ENCODE data around the gene RAPGEF3. TPM values are rescaled to one million over a fixed set of nuclear protein-coding genes. Genes with fewer than 3 reads are reported as not detected.

RAPGEF3 gene
- total and polyA plus RNA-seq, 2 of the 8 experiments (the other 6 are each of a cell fraction or from before 2014, with no cell fraction given), result 5.0 to 9.4 TPM

DNA sequence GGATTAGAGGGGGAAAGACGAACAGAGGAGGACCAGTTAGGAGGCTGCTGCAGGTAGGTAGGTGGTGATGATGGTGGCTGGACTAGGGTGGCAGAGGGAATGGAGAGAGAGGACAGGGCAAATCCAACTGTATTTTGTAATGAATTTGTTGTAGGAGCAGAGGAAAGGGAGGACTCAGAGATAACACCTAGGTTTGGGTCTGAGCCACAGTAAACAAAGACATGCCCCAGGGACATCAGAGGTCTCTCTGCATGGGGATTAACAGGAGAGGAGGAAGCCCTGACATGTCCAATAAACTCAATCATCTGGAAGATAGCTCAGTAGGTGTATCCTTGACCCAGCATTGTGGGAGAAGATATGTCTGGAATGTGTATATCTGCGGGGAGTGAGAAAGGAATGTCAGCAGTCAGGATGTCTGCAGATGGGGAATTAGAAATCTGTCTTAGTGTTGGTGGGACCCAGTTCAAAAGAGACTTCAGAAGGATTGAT, 9.7 kb upstream of the RAPGEF3 start:
- H3K27ac ChIP-seq (ENCODE audit: low read depth, low read length), result no peak overlapping the region
- no peak overlapping the region for H4K8ac ChIP-seq (ENCODE audit: extremely low read depth, insufficient read depth, low read length)
- no peak overlapping the region for H3K56ac ChIP-seq (replicated peaks; ENCODE audit: insufficient read length, low read depth, low read length)
- H2AK5ac ChIP-seq (ENCODE audit: low read depth, low read length), result no peak overlapping the region
- H3K9ac ChIP-seq (replicated peaks in 1 of 4; ENCODE audit: extremely low read depth in 1 of 4, low read depth in 3 of 4, low read length in 3 of 4), result no peak overlapping the region
- DNase-seq (ENCODE audit: low read depth in 1 of 2, low spot score in 2 of 2) (no peak), FAIRE-seq (no peak)
- POLR2A ChIA-PET (ENCODE audit: partially characterized antibody), result interaction anchor here (0.9 to 10.5 kb wide), 8 partner anchors 8 to 71 kb away, joined by 3 to 79 read pairs (median 4); partner anchors contain the start of gene RAPGEF3
- H4K91ac ChIP-seq (replicated peaks; ENCODE audit: insufficient read length, low read length), result peak overlapping the region; percentile 58
- H3K36me3 ChIP-seq (ENCODE audit: control insufficient read depth in 2 of 4, insufficient read depth in 4 of 4, low read length in 3 of 4), result no peaks in the 10 kb centered on the region
- H2AFZ ChIP-seq (ENCODE audit: low read length), result no peak overlapping the region
- no peak overlapping the region for H3K4ac ChIP-seq (replicated peaks; ENCODE audit: insufficient read length, low read depth, low read length)
- no peak overlapping the region for H3K4me3 ChIP-seq (ENCODE audit: extremely low read depth in 1 of 4, insufficient read depth in 2 of 4, low read depth in 3 of 4, low read length in 4 of 4)
- WGBS, 2 experiments (ENCODE audit: extremely low coverage in 1 of 2, insufficient coverage in 1 of 2, insufficient read length in 1 of 2, insufficient replicate concordance in 2 of 2, low coverage in 1 of 2, low lambda C conversion rate in 2 of 2, missing lambda C conversion rate in 1 of 2), result 64% methylated on average over 2 of the region's 2 CpGs; no CpG with 5 or more reads in 1 of the 2 experiments
- H2BK20ac ChIP-seq (ENCODE audit: low read length), result peak overlapping the region; percentile 40; the same call in 1 of the 2 replicates
- H3K23me2 ChIP-seq (ENCODE audit: low read depth, low read length), result no peaks in the 10 kb centered on the region
- CTCF ChIA-PET (ENCODE audit: partially characterized antibody), result interaction anchor here (0.6 to 58.8 kb wide), 11 partner anchors 10 to 131 kb away, joined by 3 to 2442 read pairs (median 5); partner anchors contain the start of genes ENDOU, RAPGEF3 and RPAP3
- peak overlapping the region; percentile 29; the same call in 1 of the 2 replicates for H2BK12ac ChIP-seq (ENCODE audit: low read depth, low read length)
- no peak overlapping the region for H3K18ac ChIP-seq (ENCODE audit: extremely low read depth, low read length)
- H3K23ac ChIP-seq (ENCODE audit: insufficient read length), result no peak overlapping the region
- peaks cover 5 to 12% (median 11%) of the 10 kb centered on the region in 4 experiments; a peak in 5 of 7 replicates for H3K4me1 ChIP-seq (replicated peaks in 1 of 4; ENCODE audit: control insufficient read depth in 3 of 4, insufficient read depth in 4 of 4, low read length in 3 of 4)
- H2BK15ac ChIP-seq (ENCODE audit: low read length), result no peak overlapping the region
- H2BK5ac ChIP-seq (ENCODE audit: low read depth, low read length), result 0 out of 2 replicates have a peak overlapping the region, but pooled peaks have one; percentile 3
- TF ChIP-seq ASH2L (IDR thresholded peaks at IDR 0.05; ENCODE audit: low read length), result no peak
- no peak for TF ChIP-seq FOSL1 (IDR thresholded peaks at IDR 0.05; ENCODE audit: insufficient read depth, low read depth, low read length)
- TF ChIP-seq CTBP2 (IDR thresholded peaks at IDR 0.05; ENCODE audit: borderline replicate concordance, insufficient read depth, insufficient read length, low read length), result no peak
- TF ChIP-seq TEAD4 (IDR thresholded peaks at IDR 0.05; ENCODE audit: low read depth, low read length), result peak; percentile 86; the same call in 1 of the 2 replicates
- no peaks in the 10 kb centered on the region for H3K9me3 ChIP-seq (ENCODE audit: insufficient read depth in 2 of 2, low read depth in 1 of 2, low read length in 1 of 2)
- H3K79me2 ChIP-seq (ENCODE audit: control insufficient read depth in 1 of 2, insufficient read depth in 2 of 2, low read length in 2 of 2), result no peaks in the 10 kb centered on the region
- H3K14ac ChIP-seq (ENCODE audit: insufficient read length), result no peak overlapping the region
- H4K20me1 ChIP-seq (replicated peaks in 1 of 2; ENCODE audit: control insufficient read depth in 1 of 2, insufficient read depth in 2 of 2, low read length in 2 of 2), result no peaks in the 10 kb centered on the region
- peaks cover 0 to 4% (median 0%) of the 10 kb centered on the region in 4 experiments; a peak in 3 of 7 replicates for H3K27me3 ChIP-seq (replicated peaks in 1 of 4; ENCODE audit: control insufficient read depth in 3 of 4, extremely low read depth in 1 of 4, insufficient read depth in 3 of 4, low read length in 3 of 4)
- H4K5ac ChIP-seq (ENCODE audit: insufficient read length, low read depth, low read length), result no peak overlapping the region
- H3K4me2 ChIP-seq (ENCODE audit: insufficient read depth in 1 of 2, low read depth in 2 of 2, low read length in 2 of 2), result no peak overlapping the region; a peak in 2 of 4 replicates
- no peaks in the 10 kb centered on the region for H3K79me1 ChIP-seq (ENCODE audit: low read depth, low read length)
- no peak overlapping the region for H2BK120ac ChIP-seq (replicated peaks; ENCODE audit: low read depth, low read length)

All from H1 (cell line).